Measurements from ENCODE around the gene GSTO2.

DNA sequence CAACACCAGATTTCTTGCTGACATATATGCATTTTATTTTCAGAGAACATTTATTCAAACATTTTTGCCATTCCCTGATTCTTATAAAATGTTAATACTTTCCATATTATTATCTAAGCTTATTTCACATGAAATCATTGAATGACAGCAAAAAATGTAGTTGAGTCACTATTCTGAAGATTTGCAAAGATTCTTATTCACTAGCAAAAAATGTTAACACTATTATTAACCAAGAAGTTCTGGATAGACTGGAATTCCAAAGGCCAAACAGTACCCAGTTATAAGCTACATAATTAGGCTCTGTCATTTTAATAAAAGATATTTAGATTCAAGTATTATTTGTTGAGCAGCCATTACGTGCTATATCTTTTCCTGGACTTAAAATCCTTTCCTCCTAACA, 4.3 kb downstream of the GSTO2 start:
- TF ChIP-seq EZH2 (IDR thresholded peaks at IDR 0.05; ENCODE audit: borderline replicate concordance, low read length) (no peak), CTCF (conservative IDR thresholded peaks at IDR 0.05 in 1 of 2, IDR thresholded peaks at IDR 0.05 in 1 of 2; ENCODE audit: extremely low read depth in 1 of 2, insufficient read depth in 1 of 2, low read depth in 1 of 2, low read length in 2 of 2) (no peak)
